ENCODE results near the gene TECTA.

DNA sequence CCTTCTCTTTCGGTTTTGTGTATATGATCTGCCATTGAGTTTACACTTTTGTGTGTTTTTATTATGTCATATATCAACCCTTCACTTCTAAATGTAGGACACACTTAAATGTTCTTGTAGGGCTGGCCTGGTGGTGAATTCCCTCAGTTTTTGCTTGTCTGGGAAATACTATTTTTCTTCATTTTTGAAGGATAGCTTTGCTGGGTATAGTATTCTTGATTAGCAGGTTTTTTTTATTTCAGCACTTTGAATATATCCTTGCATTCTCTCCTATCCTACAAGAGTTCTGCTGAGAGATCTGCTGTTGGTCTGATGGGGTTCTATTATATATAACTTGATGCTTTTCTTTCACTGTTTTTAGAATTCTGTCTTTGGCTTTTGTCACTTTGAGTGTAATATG lies 79.1 kb downstream of the TECTA start:
- TF ChIP-seq, protein P1, sequence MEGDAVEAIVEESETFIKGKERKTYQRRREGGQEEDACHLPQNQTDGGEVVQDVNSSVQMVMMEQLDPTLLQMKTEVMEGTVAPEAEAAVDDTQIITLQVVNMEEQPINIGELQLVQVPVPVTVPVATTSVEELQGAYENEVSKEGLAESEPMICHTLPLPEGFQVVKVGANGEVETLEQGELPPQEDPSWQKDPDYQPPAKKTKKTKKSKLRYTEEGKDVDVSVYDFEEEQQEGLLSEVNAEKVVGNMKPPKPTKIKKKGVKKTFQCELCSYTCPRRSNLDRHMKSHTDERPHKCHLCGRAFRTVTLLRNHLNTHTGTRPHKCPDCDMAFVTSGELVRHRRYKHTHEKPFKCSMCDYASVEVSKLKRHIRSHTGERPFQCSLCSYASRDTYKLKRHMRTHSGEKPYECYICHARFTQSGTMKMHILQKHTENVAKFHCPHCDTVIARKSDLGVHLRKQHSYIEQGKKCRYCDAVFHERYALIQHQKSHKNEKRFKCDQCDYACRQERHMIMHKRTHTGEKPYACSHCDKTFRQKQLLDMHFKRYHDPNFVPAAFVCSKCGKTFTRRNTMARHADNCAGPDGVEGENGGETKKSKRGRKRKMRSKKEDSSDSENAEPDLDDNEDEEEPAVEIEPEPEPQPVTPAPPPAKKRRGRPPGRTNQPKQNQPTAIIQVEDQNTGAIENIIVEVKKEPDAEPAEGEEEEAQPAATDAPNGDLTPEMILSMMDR (IDR thresholded peaks at IDR 0.05), result no peak
- TF ChIP-seq POLR2A (IDR thresholded peaks at IDR 0.05), result no peak
